Measurements from ENCODE around the gene GFPT2.

The GFPT2 gene

GRCh38 chr5:180390441-180391190 is 37.5 kb upstream of the GFPT2 start:
- H3K27me3 ChIP-seq (ENCODE audit: control insufficient read depth in 1 of 2, insufficient read depth in 2 of 2, low read length in 2 of 2) = no peaks in the 10 kb centered on the region
- no peaks in the 10 kb centered on the region for H3K9me3 ChIP-seq (ENCODE audit: control insufficient read depth in 1 of 2, low read length in 2 of 2)
- H3K4me3 ChIP-seq (ENCODE audit: low read depth in 1 of 2, low read length in 2 of 2) = no peak overlapping the region
- H3K27ac ChIP-seq (ENCODE audit: low read depth, low read length) = no peak overlapping the region
- no peaks in the 10 kb centered on the region for H3K36me3 ChIP-seq (ENCODE audit: control insufficient read depth in 1 of 2, insufficient read depth in 2 of 2, low read length in 2 of 2)
- no peak overlapping the region for H3K9ac ChIP-seq (ENCODE audit: low read depth in 1 of 2, low read length in 2 of 2)
- H3K4me1 ChIP-seq (ENCODE audit: control insufficient read depth in 1 of 2, insufficient read depth in 2 of 2, low read length in 2 of 2) = no peaks in the 10 kb centered on the region

GRCh38 chr5:180389252-180390101 is 36.3 kb upstream of the GFPT2 start:
- Histone ChIP-seq H3K27me3 (ENCODE audit: control insufficient read depth in 1 of 2, insufficient read depth in 2 of 2, low read length in 2 of 2) (no peaks in the 10 kb centered on the region), H3K27ac (ENCODE audit: low read depth, low read length) (no peak overlapping the region)

GRCh38 chr5:180387798-180388197 is 34.7 kb upstream of the GFPT2 start:
- Histone ChIP-seq H3K9me3 (ENCODE audit: control insufficient read depth in 1 of 2, low read length in 2 of 2) (no peaks in the 10 kb centered on the region), H3K4me1 (ENCODE audit: control insufficient read depth in 1 of 2, insufficient read depth in 2 of 2, low read length in 2 of 2) (no peaks in the 10 kb centered on the region), H3K36me3 (ENCODE audit: control insufficient read depth in 1 of 2, insufficient read depth in 2 of 2, low read length in 2 of 2) (no peaks in the 10 kb centered on the region), H3K9ac (ENCODE audit: low read depth in 1 of 2, low read length in 2 of 2) (no peak overlapping the region), H3K4me3 (ENCODE audit: low read depth in 1 of 2, low read length in 2 of 2) (no peak overlapping the region), H3K27ac (ENCODE audit: low read depth, low read length) (no peak overlapping the region), H3K27me3 (ENCODE audit: control insufficient read depth in 1 of 2, insufficient read depth in 2 of 2, low read length in 2 of 2) (no peaks in the 10 kb centered on the region)

More at GRCh38 chr5:180389252-180390101, 36.3 kb upstream of the GFPT2 start:
- H3K9ac ChIP-seq (ENCODE audit: low read depth in 1 of 2, low read length in 2 of 2) = no peak overlapping the region
- H3K4me1 ChIP-seq (ENCODE audit: control insufficient read depth in 1 of 2, insufficient read depth in 2 of 2, low read length in 2 of 2) = no peaks in the 10 kb centered on the region
- H3K9me3 ChIP-seq (ENCODE audit: control insufficient read depth in 1 of 2, low read length in 2 of 2) = no peaks in the 10 kb centered on the region
- H3K36me3 ChIP-seq (ENCODE audit: control insufficient read depth in 1 of 2, insufficient read depth in 2 of 2, low read length in 2 of 2) = no peaks in the 10 kb centered on the region
- no peak overlapping the region for H3K4me3 ChIP-seq (ENCODE audit: low read depth in 1 of 2, low read length in 2 of 2)

GRCh38 chr5:180382926-180383325 is 29.8 kb upstream of the GFPT2 start:
- no peaks in the 10 kb centered on the region for H3K27me3 ChIP-seq (ENCODE audit: control insufficient read depth in 1 of 2, insufficient read depth in 2 of 2, low read length in 2 of 2)
- no peak overlapping the region for H3K9ac ChIP-seq (ENCODE audit: low read depth in 1 of 2, low read length in 2 of 2)

GRCh38 chr5:180381851-180382480 is 28.8 kb upstream of the GFPT2 start:
- H3K9me3 ChIP-seq (ENCODE audit: control insufficient read depth in 1 of 2, low read length in 2 of 2) = no peaks in the 10 kb centered on the region
- no peak overlapping the region for H3K27ac ChIP-seq (ENCODE audit: low read depth, low read length)
- no peaks in the 10 kb centered on the region for H3K27me3 ChIP-seq (ENCODE audit: control insufficient read depth in 1 of 2, insufficient read depth in 2 of 2, low read length in 2 of 2)
- H3K36me3 ChIP-seq (ENCODE audit: control insufficient read depth in 1 of 2, insufficient read depth in 2 of 2, low read length in 2 of 2) = no peaks in the 10 kb centered on the region
- no peak overlapping the region for H3K9ac ChIP-seq (ENCODE audit: low read depth in 1 of 2, low read length in 2 of 2)
- no peak overlapping the region for H3K4me3 ChIP-seq (ENCODE audit: low read depth in 1 of 2, low read length in 2 of 2)
- no peaks in the 10 kb centered on the region for H3K4me1 ChIP-seq (ENCODE audit: control insufficient read depth in 1 of 2, insufficient read depth in 2 of 2, low read length in 2 of 2)

More at GRCh38 chr5:180382926-180383325, 29.8 kb upstream of the GFPT2 start:
- Histone ChIP-seq H3K9me3 (ENCODE audit: control insufficient read depth in 1 of 2, low read length in 2 of 2) (no peaks in the 10 kb centered on the region), H3K27ac (ENCODE audit: low read depth, low read length) (no peak overlapping the region), H3K36me3 (ENCODE audit: control insufficient read depth in 1 of 2, insufficient read depth in 2 of 2, low read length in 2 of 2) (no peaks in the 10 kb centered on the region), H3K4me1 (ENCODE audit: control insufficient read depth in 1 of 2, insufficient read depth in 2 of 2, low read length in 2 of 2) (no peaks in the 10 kb centered on the region), H3K4me3 (ENCODE audit: low read depth in 1 of 2, low read length in 2 of 2) (no peak overlapping the region)

GRCh38 chr5:180381428-180381827 is 28.3 kb upstream of the GFPT2 start:
- Histone ChIP-seq H3K4me1 (ENCODE audit: control insufficient read depth in 1 of 2, insufficient read depth in 2 of 2, low read length in 2 of 2) (no peaks in the 10 kb centered on the region), H3K27me3 (ENCODE audit: control insufficient read depth in 1 of 2, insufficient read depth in 2 of 2, low read length in 2 of 2) (no peaks in the 10 kb centered on the region), H3K36me3 (ENCODE audit: control insufficient read depth in 1 of 2, insufficient read depth in 2 of 2, low read length in 2 of 2) (no peaks in the 10 kb centered on the region), H3K4me3 (ENCODE audit: low read depth in 1 of 2, low read length in 2 of 2) (no peak overlapping the region), H3K9me3 (ENCODE audit: control insufficient read depth in 1 of 2, low read length in 2 of 2) (no peaks in the 10 kb centered on the region), H3K9ac (ENCODE audit: low read depth in 1 of 2, low read length in 2 of 2) (no peak overlapping the region), H3K27ac (ENCODE audit: low read depth, low read length) (no peak overlapping the region)

GRCh38 chr5:180380856-180381255 is 27.7 kb upstream of the GFPT2 start:
- no peak overlapping the region for H3K27ac ChIP-seq (ENCODE audit: low read depth, low read length)
- no peaks in the 10 kb centered on the region for H3K9me3 ChIP-seq (ENCODE audit: control insufficient read depth in 1 of 2, low read length in 2 of 2)
- no peak overlapping the region for H3K9ac ChIP-seq (ENCODE audit: low read depth in 1 of 2, low read length in 2 of 2)
- H3K4me1 ChIP-seq (ENCODE audit: control insufficient read depth in 1 of 2, insufficient read depth in 2 of 2, low read length in 2 of 2) = no peaks in the 10 kb centered on the region
- H3K27me3 ChIP-seq (ENCODE audit: control insufficient read depth in 1 of 2, insufficient read depth in 2 of 2, low read length in 2 of 2) = no peaks in the 10 kb centered on the region
- H3K36me3 ChIP-seq (ENCODE audit: control insufficient read depth in 1 of 2, insufficient read depth in 2 of 2, low read length in 2 of 2) = no peaks in the 10 kb centered on the region
- H3K4me3 ChIP-seq (ENCODE audit: low read depth in 1 of 2, low read length in 2 of 2) = no peak overlapping the region

GRCh38 chr5:180380441-180380840 is 27.3 kb upstream of the GFPT2 start:
- H3K27me3 ChIP-seq (ENCODE audit: control insufficient read depth in 1 of 2, insufficient read depth in 2 of 2, low read length in 2 of 2) = no peaks in the 10 kb centered on the region
- no peaks in the 10 kb centered on the region for H3K36me3 ChIP-seq (ENCODE audit: control insufficient read depth in 1 of 2, insufficient read depth in 2 of 2, low read length in 2 of 2)
- no peak overlapping the region for H3K4me3 ChIP-seq (ENCODE audit: low read depth in 1 of 2, low read length in 2 of 2)
- no peaks in the 10 kb centered on the region for H3K9me3 ChIP-seq (ENCODE audit: control insufficient read depth in 1 of 2, low read length in 2 of 2)
- H3K4me1 ChIP-seq (ENCODE audit: control insufficient read depth in 1 of 2, insufficient read depth in 2 of 2, low read length in 2 of 2) = no peaks in the 10 kb centered on the region
- H3K9ac ChIP-seq (ENCODE audit: low read depth in 1 of 2, low read length in 2 of 2) = no peak overlapping the region
- no peak overlapping the region for H3K27ac ChIP-seq (ENCODE audit: low read depth, low read length)

- no peaks in the 10 kb centered on the region for H3K9me3 ChIP-seq (ENCODE audit: control insufficient read depth in 1 of 2, low read length in 2 of 2)
- no peaks in the 10 kb centered on the region for H3K4me1 ChIP-seq (ENCODE audit: control insufficient read depth in 1 of 2, insufficient read depth in 2 of 2, low read length in 2 of 2)
- H3K9ac ChIP-seq (ENCODE audit: low read depth in 1 of 2, low read length in 2 of 2) = no peak overlapping the region
- H3K36me3 ChIP-seq (ENCODE audit: control insufficient read depth in 1 of 2, insufficient read depth in 2 of 2, low read length in 2 of 2) = no peaks in the 10 kb centered on the region
- H3K27me3 ChIP-seq (ENCODE audit: control insufficient read depth in 1 of 2, insufficient read depth in 2 of 2, low read length in 2 of 2) = no peaks in the 10 kb centered on the region
- no peak overlapping the region for H3K4me3 ChIP-seq (ENCODE audit: low read depth in 1 of 2, low read length in 2 of 2)
- no peak overlapping the region for H3K27ac ChIP-seq (ENCODE audit: low read depth, low read length)
These were observed 26.4 kb upstream of the GFPT2 start for GRCh38 chr5:180379355-180380070.

All from duodenal mucosa (tissue), 2 donors.